CD4-positive, alpha-beta memory T cell (primary cell): ENCODE data around the gene MAGI2. TPM values are rescaled to one million over a fixed set of nuclear protein-coding genes. Genes with fewer than 3 reads are reported as not detected.

Experiments used
- CTCF ChIA-PET: fragments of 350-600 bp; sonication (Branson Sonifier 250); formaldehyde crosslinking; loops from one replicate; lab custom pipeline; 2021; ENCODE audit warnings: inconsistent platforms; ENCODE audit not compliant: partially characterized antibody; lab: Charles Lee
- POLR2A ChIA-PET: fragments of 350-600 bp; sonication (Branson Sonifier 250); formaldehyde crosslinking; loops from one replicate; lab custom pipeline; 2021; ENCODE audit not compliant: partially characterized antibody; lab: Charles Lee
- DNase-seq, 5 donors: peaks; one replicate each; pipeline versions ENCODE4 v3.0.0 to v3.0.0-alpha.2; 2020 to 2022; ENCODE audit warnings: mixed read lengths in 1 of 5
- H3K27ac ChIP-seq: one replicate; pipeline ENCODE4 v1.7.0; 2013; ENCODE audit warnings: low read depth, low read length
- H3K27me3 ChIP-seq: 2 replicates; pipeline ENCODE4 v1.7.0; 2013; ENCODE audit warnings: mild to moderate bottlenecking, low read length, moderate library complexity; ENCODE audit not compliant: insufficient read depth
- H3K36me3 ChIP-seq: 2 replicates; pipeline ENCODE4 v1.7.0; 2013; ENCODE audit warnings: mild to moderate bottlenecking, low read length, moderate library complexity; ENCODE audit not compliant: insufficient read depth
- H3K4me1 ChIP-seq: 2 replicates; pipeline ENCODE4 v1.7.0; 2013; ENCODE audit warnings: mild to moderate bottlenecking, low read length, moderate library complexity; ENCODE audit not compliant: insufficient read depth
- H3K4me3 ChIP-seq, 2 donors: one replicate each; pipeline ENCODE4 v1.7.0; 2013; ENCODE audit warnings: low read length in 2 of 2, mild to moderate bottlenecking in 1 of 2
- H3K9me3 ChIP-seq, 2 donors: one replicate each; pipeline ENCODE4 v1.7.0; 2013; ENCODE audit warnings: low read length in 2 of 2, control low read depth in 1 of 2; ENCODE audit not compliant: control insufficient read depth in 1 of 2
- H3K27ac Mint-ChIP-seq, 7 donors: one replicate each; pipeline ENCODE4 v1.8.0; 2020 to 2021; ENCODE audit warnings: mixed read lengths in 7 of 7, mild to moderate bottlenecking in 6 of 7, inconsistent platforms in 3 of 7, moderate library complexity in 3 of 7
- H3K27me3 Mint-ChIP-seq, 2 donors: one replicate each; pipeline ENCODE4 v1.8.0; 2020 to 2021; ENCODE audit warnings: mixed read lengths in 2 of 2
- H3K36me3 Mint-ChIP-seq, 2 donors: one replicate each; pipeline ENCODE4 v1.8.0; 2020 to 2021; ENCODE audit warnings: mixed read lengths in 2 of 2, inconsistent platforms in 1 of 2, mild to moderate bottlenecking in 1 of 2
- H3K4me1 Mint-ChIP-seq, 4 donors: one replicate each; pipeline ENCODE4 v1.8.0; 2020 to 2021; ENCODE audit warnings: mixed read lengths in 4 of 4, mild to moderate bottlenecking in 1 of 4
- H3K4me3 Mint-ChIP-seq, 8 donors: one replicate each; pipeline ENCODE4 v1.8.0; 2020 to 2021; ENCODE audit warnings: mixed read lengths in 8 of 8, mild to moderate bottlenecking in 7 of 8, moderate library complexity in 6 of 8, inconsistent platforms in 3 of 8
- H3K9me3 Mint-ChIP-seq, 8 donors: one replicate each; pipeline ENCODE4 v1.8.0; 2020 to 2021; ENCODE audit warnings: mixed read lengths in 8 of 8, mild to moderate bottlenecking in 5 of 8, inconsistent platforms in 3 of 8, moderate library complexity in 1 of 8
- intact Hi-C: fragments of 100-400 bp; cut with micrococcal nuclease; formaldehyde crosslinking; loops from one replicate; pipeline ENCODE4 v1.15.1; 2023
- polyA plus RNA-seq, 2 donors: library from polyadenylated mRNA; unstranded; fragments of 300-500 nt; fragmentation: Illumina TruSeq; gene quantifications; one replicate each; pipeline ENCODE4 v1.2.3, GENCODE V29; 2021
- total RNA-seq, 2 experiments: library from RNA; stranded (reverse); gene quantifications; one replicate each; pipeline ENCODE4 v1.2.3, GENCODE V29; 2021

MAGI2 gene
- total and polyA plus RNA-seq, 4 experiments from 2014 or later = 0.23 to 0.25 TPM; not detected in 2

GRCh38 chr7:78111386-78111785, 1342.1 kb downstream of the MAGI2 start:
- no peak overlapping the region for H3K4me3 ChIP-seq
- Mint-ChIP-seq H3K4me3 (no peak overlapping the region), H3K36me3 (no peaks in the 10 kb centered on the region), H3K9me3 (peaks cover 0 to 8% (median 3%) of the 10 kb centered on the region in 8 donors), H3K27ac (no peak overlapping the region), H3K27me3 (peaks cover 24 to 34% of the 10 kb centered on the region in 2 donors), H3K4me1 (no peaks in the 10 kb centered on the region)
- H3K27ac ChIP-seq = no peak overlapping the region
- ChIA-PET POLR2A (no interaction called here), CTCF (no interaction called here)
- H3K9me3 ChIP-seq = no peaks in the 10 kb centered on the region
- H3K4me1 ChIP-seq = no peaks in the 10 kb centered on the region
- no peak for DNase-seq
- H3K36me3 ChIP-seq = no peaks in the 10 kb centered on the region
- intact Hi-C loops = no loop called here
- peaks cover 3% of the 10 kb centered on the region for H3K27me3 ChIP-seq

- ChIA-PET CTCF (no interaction called here), POLR2A (no interaction called here)
- Histone ChIP-seq H3K4me3 (no peak overlapping the region), H3K9me3 (no peaks in the 10 kb centered on the region), H3K36me3 (no peaks in the 10 kb centered on the region), H3K4me1 (no peaks in the 10 kb centered on the region), H3K27me3 (no peaks in the 10 kb centered on the region), H3K27ac (no peak overlapping the region)
- Mint-ChIP-seq H3K36me3 (no peaks in the 10 kb centered on the region), H3K27me3 (peaks cover 8 to 14% of the 10 kb centered on the region in 2 donors), H3K27ac (no peak overlapping the region), H3K4me1 (no peaks in the 10 kb centered on the region), H3K4me3 (no peak overlapping the region), H3K9me3 (peaks cover 0 to 8% (median 2%) of the 10 kb centered on the region in 8 donors)
- DNase-seq = no peak
- intact Hi-C loops = no loop called here
Measured at GRCh38 chr7:78103475-78103874, 1350.0 kb downstream of the MAGI2 start.

- H3K27me3 ChIP-seq = no peaks in the 10 kb centered on the region
- no peak overlapping the region for H3K27ac ChIP-seq
- no peaks in the 10 kb centered on the region for H3K4me1 Mint-ChIP-seq
- no peaks in the 10 kb centered on the region for H3K36me3 Mint-ChIP-seq
- H3K4me1 ChIP-seq = no peaks in the 10 kb centered on the region
- no peak overlapping the region for H3K4me3 Mint-ChIP-seq
- ChIA-PET CTCF (no interaction called here), POLR2A (no interaction called here)
- no peak for DNase-seq
- H3K27ac Mint-ChIP-seq = no peak overlapping the region
- H3K36me3 ChIP-seq = no peaks in the 10 kb centered on the region
- peaks cover 0 to 2% (median 0%) of the 10 kb centered on the region in 8 donors for H3K9me3 Mint-ChIP-seq
- H3K27me3 Mint-ChIP-seq = peaks cover 9 to 12% of the 10 kb centered on the region in 2 donors
- H3K9me3 ChIP-seq = no peaks in the 10 kb centered on the region
- intact Hi-C loops = no loop called here
- no peak overlapping the region for H3K4me3 ChIP-seq
Measured at GRCh38 chr7:78101076-78101475, 1352.4 kb downstream of the MAGI2 start.

- Mint-ChIP-seq H3K4me3 (no peak overlapping the region), H3K4me1 (no peaks in the 10 kb centered on the region), H3K36me3 (no peaks in the 10 kb centered on the region), H3K27ac (no peak overlapping the region), H3K9me3 (peaks cover 0 to 2% (median 0%) of the 10 kb centered on the region in 8 donors), H3K27me3 (peaks cover 9 to 14% of the 10 kb centered on the region in 2 donors)
- ChIA-PET POLR2A (no interaction called here), CTCF (no interaction called here)
- H3K4me1 ChIP-seq = no peaks in the 10 kb centered on the region
- no peaks in the 10 kb centered on the region for H3K36me3 ChIP-seq
- no peak overlapping the region for H3K27ac ChIP-seq
- no peak overlapping the region for H3K4me3 ChIP-seq
- DNase-seq = no peak
- no peaks in the 10 kb centered on the region for H3K27me3 ChIP-seq
- H3K9me3 ChIP-seq = no peaks in the 10 kb centered on the region
- intact Hi-C loops = no loop called here
Measured at GRCh38 chr7:78099715-78100394, 1353.6 kb downstream of the MAGI2 start.

GRCh38 chr7:78095549-78095948, 1357.9 kb downstream of the MAGI2 start:
- POLR2A ChIA-PET = no interaction called here

GRCh38 chr7:78092331-78092730, 1361.1 kb downstream of the MAGI2 start:
- POLR2A ChIA-PET = no interaction called here
- H3K4me1 Mint-ChIP-seq = no peaks in the 10 kb centered on the region
- Histone ChIP-seq H3K36me3 (no peaks in the 10 kb centered on the region), H3K27me3 (no peaks in the 10 kb centered on the region), H3K4me3 (no peak overlapping the region), H3K9me3 (no peaks in the 10 kb centered on the region), H3K27ac (no peak overlapping the region), H3K4me1 (no peaks in the 10 kb centered on the region)
- no peaks in the 10 kb centered on the region for H3K36me3 Mint-ChIP-seq
- H3K27me3 Mint-ChIP-seq = peaks cover 11 to 13% of the 10 kb centered on the region in 2 donors
- DNase-seq = no peak
- intact Hi-C loops = no loop called here
- CTCF ChIA-PET = no interaction called here
- no peak overlapping the region for H3K4me3 Mint-ChIP-seq
- no peak overlapping the region for H3K27ac Mint-ChIP-seq
- peaks cover 0 to 2% (median 0%) of the 10 kb centered on the region in 8 donors for H3K9me3 Mint-ChIP-seq

More at GRCh38 chr7:78095549-78095948, 1357.9 kb downstream of the MAGI2 start:
- no peaks in the 10 kb centered on the region for H3K36me3 Mint-ChIP-seq
- no peaks in the 10 kb centered on the region for H3K27me3 ChIP-seq
- H3K36me3 ChIP-seq = no peaks in the 10 kb centered on the region
- DNase-seq = no peak
- H3K27ac Mint-ChIP-seq = no peak overlapping the region
- CTCF ChIA-PET = no interaction called here
- no peak overlapping the region for H3K4me3 Mint-ChIP-seq
- H3K9me3 ChIP-seq = no peaks in the 10 kb centered on the region
- peaks cover 13 to 14% of the 10 kb centered on the region in 2 donors for H3K27me3 Mint-ChIP-seq
- no peaks in the 10 kb centered on the region for H3K4me1 ChIP-seq
- H3K27ac ChIP-seq = no peak overlapping the region
- peaks cover 0 to 2% (median 0%) of the 10 kb centered on the region in 8 donors for H3K9me3 Mint-ChIP-seq
- no peak overlapping the region for H3K4me3 ChIP-seq
- no peaks in the 10 kb centered on the region for H3K4me1 Mint-ChIP-seq
- intact Hi-C loops = no loop called here

GRCh38 chr7:78090616-78091015, 1362.9 kb downstream of the MAGI2 start:
- no peaks in the 10 kb centered on the region for H3K9me3 ChIP-seq
- Mint-ChIP-seq H3K4me1 (no peaks in the 10 kb centered on the region), H3K36me3 (no peaks in the 10 kb centered on the region), H3K27me3 (peaks cover 10 to 14% of the 10 kb centered on the region in 2 donors), H3K4me3 (no peak overlapping the region), H3K9me3 (peaks cover 0 to 2% (median 0%) of the 10 kb centered on the region in 8 donors), H3K27ac (no peak overlapping the region)
- no peaks in the 10 kb centered on the region for H3K4me1 ChIP-seq
- DNase-seq = no peak
- no peak overlapping the region for H3K4me3 ChIP-seq
- no peak overlapping the region for H3K27ac ChIP-seq
- intact Hi-C loops = no loop called here
- CTCF ChIA-PET = no interaction called here
- no peaks in the 10 kb centered on the region for H3K36me3 ChIP-seq
- H3K27me3 ChIP-seq = no peaks in the 10 kb centered on the region
- POLR2A ChIA-PET = no interaction called here
